Chondrocyte (in vitro differentiated cells): ENCODE data around the gene BPGM. TPM values are rescaled to one million over a fixed set of nuclear protein-coding genes. Genes with fewer than 3 reads are reported as not detected.

Experiments
- DNase-seq: peaks from one replicate; pipeline ENCODE4 v3.0.0; 2021; ENCODE audit warnings: mixed read lengths, low spot score
- H3K27ac Mint-ChIP-seq: one replicate; pipeline ENCODE4 v1.8.0; 2021; ENCODE audit warnings: mild to moderate bottlenecking, moderate library complexity, mixed read lengths; ENCODE audit not compliant: unreplicated experiment
- H3K27me3 Mint-ChIP-seq: 2 replicates; pipeline ENCODE4 v1.8.0; 2021; ENCODE audit warnings: low read depth, mixed read lengths
- H3K36me3 Mint-ChIP-seq: 2 replicates; pipeline ENCODE4 v1.8.0; 2021; ENCODE audit warnings: low read depth, mixed read lengths
- H3K4me1 Mint-ChIP-seq: 2 replicates; pipeline ENCODE4 v1.8.0; 2021; ENCODE audit warnings: low read depth, mild to moderate bottlenecking, mixed read lengths
- H3K4me3 Mint-ChIP-seq: one replicate; pipeline ENCODE4 v1.8.0; 2021; ENCODE audit warnings: mild to moderate bottlenecking, moderate library complexity, mixed read lengths; ENCODE audit not compliant: unreplicated experiment
- H3K9me3 Mint-ChIP-seq: 2 replicates; pipeline ENCODE4 v1.8.0; 2021; ENCODE audit warnings: low read depth, mixed read lengths
- total RNA-seq: library from RNA; stranded (reverse); gene quantifications from 3 replicates; pipeline ENCODE4 v1.2.1, GENCODE V29; 2021
- TF ChIP-seq, protein P1 (sequence below): fragments of 200-600 bp; sonication (generic); IDR thresholded peaks from 2 replicates; pipeline ENCODE4 v1.5.0; 2021; ENCODE audit warnings: antibody characterized with exemption, mild to moderate bottlenecking, moderate library complexity

BPGM gene
- total RNA-seq, 1 donor from 2014 or later = 29.6 TPM

DNA sequence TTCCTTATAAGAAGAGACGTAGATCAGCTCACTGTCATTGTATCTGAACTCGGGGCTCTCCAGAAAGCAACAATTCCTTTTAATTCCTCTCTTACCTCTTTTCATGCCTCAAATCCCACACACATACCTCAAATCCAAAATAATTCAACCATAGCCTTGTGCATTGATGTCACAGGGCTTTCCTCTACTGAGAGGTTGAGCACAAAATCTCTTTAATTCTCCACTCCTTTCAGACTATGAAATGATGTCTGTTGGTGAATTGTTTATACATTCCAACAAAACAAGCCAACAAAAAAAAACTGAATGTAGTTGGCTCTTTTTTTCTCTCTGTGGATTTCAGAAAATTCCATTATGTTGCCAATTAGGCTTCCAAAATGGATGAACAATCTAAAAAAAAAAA lies 53.2 kb downstream of the BPGM start:
- TF ChIP-seq, protein P1, sequence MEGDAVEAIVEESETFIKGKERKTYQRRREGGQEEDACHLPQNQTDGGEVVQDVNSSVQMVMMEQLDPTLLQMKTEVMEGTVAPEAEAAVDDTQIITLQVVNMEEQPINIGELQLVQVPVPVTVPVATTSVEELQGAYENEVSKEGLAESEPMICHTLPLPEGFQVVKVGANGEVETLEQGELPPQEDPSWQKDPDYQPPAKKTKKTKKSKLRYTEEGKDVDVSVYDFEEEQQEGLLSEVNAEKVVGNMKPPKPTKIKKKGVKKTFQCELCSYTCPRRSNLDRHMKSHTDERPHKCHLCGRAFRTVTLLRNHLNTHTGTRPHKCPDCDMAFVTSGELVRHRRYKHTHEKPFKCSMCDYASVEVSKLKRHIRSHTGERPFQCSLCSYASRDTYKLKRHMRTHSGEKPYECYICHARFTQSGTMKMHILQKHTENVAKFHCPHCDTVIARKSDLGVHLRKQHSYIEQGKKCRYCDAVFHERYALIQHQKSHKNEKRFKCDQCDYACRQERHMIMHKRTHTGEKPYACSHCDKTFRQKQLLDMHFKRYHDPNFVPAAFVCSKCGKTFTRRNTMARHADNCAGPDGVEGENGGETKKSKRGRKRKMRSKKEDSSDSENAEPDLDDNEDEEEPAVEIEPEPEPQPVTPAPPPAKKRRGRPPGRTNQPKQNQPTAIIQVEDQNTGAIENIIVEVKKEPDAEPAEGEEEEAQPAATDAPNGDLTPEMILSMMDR = no peak

DNA sequence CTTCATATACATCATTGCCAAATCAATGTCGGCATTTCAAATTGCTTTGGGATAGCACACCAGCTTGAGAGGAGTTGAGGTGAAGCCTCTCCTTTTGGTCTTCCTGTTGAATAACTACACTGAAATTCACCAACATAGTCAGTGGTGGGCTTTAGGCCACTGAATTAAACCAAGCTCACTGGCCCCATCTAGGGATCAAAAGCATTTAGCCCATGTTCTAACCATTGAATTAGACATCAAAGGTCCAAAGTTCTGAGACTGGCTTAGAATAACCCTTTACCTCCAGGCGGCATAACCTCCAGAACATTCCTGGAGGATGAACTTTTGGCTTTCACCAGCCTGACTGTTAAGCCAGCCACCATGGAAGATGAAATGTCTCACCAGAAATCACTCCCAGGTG lies 54.6 kb downstream of the BPGM start:
- H3K4me3 Mint-ChIP-seq = no peak overlapping the region
- no peaks in the 10 kb centered on the region for H3K36me3 Mint-ChIP-seq
- H3K4me1 Mint-ChIP-seq = peaks cover 58% of the 10 kb centered on the region
- DNase-seq = no peak
- no peaks in the 10 kb centered on the region for H3K27me3 Mint-ChIP-seq
- TF ChIP-seq, protein P1 = peak; percentile 70
- no peak overlapping the region for H3K27ac Mint-ChIP-seq
- H3K9me3 Mint-ChIP-seq = no peaks in the 10 kb centered on the region

More for the DNA sequence above, 53.2 kb downstream of the BPGM start:
- no peaks in the 10 kb centered on the region for H3K9me3 Mint-ChIP-seq
- H3K27me3 Mint-ChIP-seq = no peaks in the 10 kb centered on the region
- DNase-seq = no peak
- no peaks in the 10 kb centered on the region for H3K36me3 Mint-ChIP-seq
- peak overlapping the region; percentile 6 for H3K27ac Mint-ChIP-seq
- H3K4me1 Mint-ChIP-seq = peaks cover 59% of the 10 kb centered on the region
- no peak overlapping the region for H3K4me3 Mint-ChIP-seq

DNA sequence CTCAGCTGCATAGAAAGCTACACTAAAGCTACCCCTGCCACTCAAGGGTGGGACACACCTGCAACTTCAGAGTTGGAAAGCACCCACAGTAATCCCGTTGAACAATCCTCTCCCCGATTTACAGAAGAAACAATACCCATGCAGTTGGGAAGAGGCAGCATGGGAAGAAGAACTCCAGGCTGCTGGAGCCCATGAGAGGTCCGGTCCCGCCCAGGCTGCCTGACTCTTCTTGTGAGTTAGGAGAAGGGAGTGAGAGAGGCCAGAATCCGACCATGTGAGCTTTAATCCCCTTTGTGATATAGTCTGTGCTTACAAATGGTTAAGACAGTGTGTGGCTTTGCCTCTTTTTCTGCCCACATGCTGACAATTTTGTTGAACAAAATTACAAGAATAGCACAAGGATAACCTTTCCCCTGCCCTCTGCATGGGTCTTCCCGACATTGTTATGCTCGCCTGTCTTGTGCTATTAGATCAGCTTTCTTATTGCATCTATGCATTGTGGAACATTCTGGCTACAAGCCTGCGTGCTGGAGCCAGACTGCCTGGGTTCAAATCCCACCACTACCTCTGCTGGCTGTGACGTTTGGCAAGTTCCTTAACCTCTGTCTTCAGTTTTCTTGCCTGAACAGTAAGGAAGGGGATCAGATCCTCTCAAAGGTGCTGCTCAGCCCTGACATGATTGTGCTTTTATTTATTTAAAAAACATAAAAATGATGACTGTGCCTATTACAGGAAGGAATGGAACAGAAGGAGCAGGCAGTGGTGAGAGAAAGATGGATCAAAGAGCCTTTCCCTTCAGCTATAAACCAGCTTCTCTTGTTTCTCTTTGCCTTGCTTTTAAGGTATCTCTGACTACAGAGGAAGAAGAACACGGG lies 56.0 kb downstream of the BPGM start:
- no peaks in the 10 kb centered on the region for H3K9me3 Mint-ChIP-seq
- peaks cover 66% of the 10 kb centered on the region for H3K4me1 Mint-ChIP-seq
- no peak for DNase-seq
- TF ChIP-seq, protein P1 = no peak
- no peaks in the 10 kb centered on the region for H3K36me3 Mint-ChIP-seq
- H3K27ac Mint-ChIP-seq = peak overlapping the region; percentile 63
- no peak overlapping the region for H3K4me3 Mint-ChIP-seq
- H3K27me3 Mint-ChIP-seq = no peaks in the 10 kb centered on the region

DNA sequence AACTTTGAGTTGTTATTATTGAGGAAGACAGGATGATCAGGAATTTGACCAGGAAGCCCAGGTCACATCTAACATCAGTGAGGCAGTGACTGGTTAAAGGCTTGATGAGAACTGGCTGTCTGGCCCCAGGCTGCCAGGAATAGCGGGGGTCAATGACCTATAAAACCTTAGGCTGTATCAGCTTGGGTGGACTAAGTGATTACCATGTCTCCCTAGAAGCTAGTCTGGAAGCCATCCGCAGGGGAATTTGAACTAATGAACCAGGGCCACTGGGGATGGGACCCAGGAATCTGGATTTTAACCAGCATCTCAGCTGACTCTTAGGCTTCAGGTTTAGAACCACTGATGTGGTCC lies 56.6 kb downstream of the BPGM start:
- Mint-ChIP-seq H3K9me3 (no peaks in the 10 kb centered on the region), H3K27me3 (no peaks in the 10 kb centered on the region), H3K4me1 (peaks cover 63% of the 10 kb centered on the region), H3K27ac (peak overlapping the region; percentile 83), H3K4me3 (no peak overlapping the region), H3K36me3 (no peaks in the 10 kb centered on the region)
- no peak for DNase-seq
- TF ChIP-seq, protein P1 = no peak

DNA sequence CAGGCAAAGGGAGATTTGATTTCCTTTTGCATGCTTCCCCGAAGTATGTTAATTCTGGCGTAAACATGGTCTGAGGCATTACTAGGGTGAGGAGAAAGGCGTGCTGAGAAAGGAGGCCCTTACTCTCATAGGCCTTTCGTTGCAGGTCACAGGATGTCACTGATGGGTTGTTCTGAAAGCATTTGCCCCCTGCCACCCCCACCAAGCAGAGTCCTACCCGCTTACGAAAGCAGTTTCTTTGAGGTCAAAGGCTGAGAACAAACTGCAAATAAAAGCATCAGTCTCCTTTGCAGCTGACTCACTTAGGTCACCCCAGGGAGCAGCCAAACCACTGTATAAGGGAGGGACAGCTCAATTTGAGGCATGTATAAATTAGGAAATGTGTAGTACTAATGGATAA lies 57.1 kb downstream of the BPGM start:
- peaks cover 64% of the 10 kb centered on the region for H3K4me1 Mint-ChIP-seq
- H3K36me3 Mint-ChIP-seq = no peaks in the 10 kb centered on the region
- no peaks in the 10 kb centered on the region for H3K9me3 Mint-ChIP-seq
- H3K27me3 Mint-ChIP-seq = no peaks in the 10 kb centered on the region
- TF ChIP-seq, protein P1 = no peak
- DNase-seq = no peak
- peak overlapping the region; percentile 83 for H3K27ac Mint-ChIP-seq
- no peak overlapping the region for H3K4me3 Mint-ChIP-seq
